ENCODE data around the gene GH2.
A peak's percentile ranks its signal among the peaks of the same experiment; 100 is the strongest.
"Not testable (repeated sequence)": the region's sequence is repeated elsewhere in the genome, so short reads cannot be mapped to it uniquely, and the experiment has no call there.

GH2 gene

GRCh38 chr17:63880706-63881105, 1.0 kb downstream of the GH2 start:
- H3K4me3 ChIP-seq = no peak overlapping the region
- no peak overlapping the region for H3K27ac ChIP-seq

DNA sequence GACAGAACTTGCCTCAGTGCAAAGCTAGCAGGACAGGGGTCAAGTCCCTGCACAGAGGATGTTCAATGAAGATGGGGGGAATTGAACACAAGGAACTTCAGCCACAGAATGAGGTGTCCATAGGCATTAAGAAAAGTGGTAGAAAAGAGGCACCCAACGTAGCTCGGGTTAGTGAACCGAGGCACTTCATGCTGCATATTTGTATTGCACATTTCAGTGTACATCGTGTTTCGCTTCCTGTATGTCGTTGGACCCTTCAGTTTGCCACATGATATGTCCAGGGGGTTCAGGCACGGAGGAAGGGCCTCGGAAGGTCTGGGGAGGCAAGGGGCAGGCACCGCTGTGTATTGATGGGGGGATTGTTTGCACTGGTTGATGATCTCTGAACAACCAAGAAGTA, 3.3 kb downstream of the GH2 start:
- H3K4me3 ChIP-seq, H3K27ac ChIP-seq: not testable (repeated sequence)

- H3K4me3 ChIP-seq, H3K27ac ChIP-seq: not testable (repeated sequence)
These were observed 7.1 kb downstream of the GH2 start for GRCh38 chr17:63874693-63875092.

GRCh38 chr17:63874061-63874626, 7.6 kb downstream of the GH2 start:
- not testable (repeated sequence) for H3K4me3 ChIP-seq, H3K27ac ChIP-seq

- not testable (repeated sequence) for H3K4me3 ChIP-seq, H3K27ac ChIP-seq
These were observed 8.2 kb downstream of the GH2 start, which contains the start of gene CSH2 for GRCh38 chr17:63873577-63873976. TSS of gene CSH2 (minus strand) at chr17:63873677. CDS start at chr17:63873614, 63 bp downstream.

GRCh38 chr17:63871646-63872365, 9.9 kb downstream of the GH2 start:
- not testable (repeated sequence) for H3K4me3 ChIP-seq, H3K27ac ChIP-seq

DNA sequence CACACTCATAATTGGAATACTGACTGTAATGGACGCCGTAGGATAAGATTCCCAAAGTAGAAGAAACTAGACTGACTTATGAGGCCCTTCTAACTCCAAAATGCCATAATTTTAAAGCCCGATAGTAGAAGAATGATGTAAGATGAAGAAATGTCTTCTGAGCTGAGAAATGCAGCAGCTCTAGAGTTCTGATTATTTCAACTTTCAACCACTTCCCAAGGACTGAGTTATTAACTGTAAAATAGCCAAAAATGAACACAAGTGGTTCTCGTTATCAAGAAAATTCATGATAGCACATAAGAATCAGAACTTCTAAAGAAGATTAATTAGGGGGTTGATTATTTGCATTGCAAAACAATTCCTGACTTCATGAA, 11.5 kb downstream of the GH2 start:
- not testable (repeated sequence) for H3K27ac ChIP-seq, H3K4me3 ChIP-seq

- not testable (repeated sequence) for H3K27ac ChIP-seq, H3K4me3 ChIP-seq
These were observed 12.1 kb downstream of the GH2 start for GRCh38 chr17:63869491-63870291.

DNA sequence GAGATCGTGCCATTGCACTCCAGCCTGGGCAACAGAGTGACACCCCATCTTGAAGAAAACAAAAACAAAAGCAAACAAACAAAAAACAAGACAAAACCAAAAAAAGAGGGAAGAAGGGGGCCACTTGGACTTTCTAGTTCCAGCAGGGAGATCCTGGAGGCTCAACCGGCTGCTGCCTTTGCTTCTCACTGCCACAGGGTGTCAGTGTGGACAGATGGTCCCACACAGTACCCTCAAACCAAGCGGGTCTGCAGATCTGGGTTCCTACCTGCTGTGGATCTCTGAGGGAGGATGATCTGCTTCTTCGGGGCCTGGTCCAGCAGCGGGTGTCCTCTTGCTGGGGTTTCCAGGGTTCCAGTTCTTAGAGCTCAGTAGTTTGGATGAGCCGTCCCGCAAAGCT, 15.1 kb downstream of the GH2 start:
- not testable (repeated sequence) for H3K27ac ChIP-seq, H3K4me3 ChIP-seq

DNA sequence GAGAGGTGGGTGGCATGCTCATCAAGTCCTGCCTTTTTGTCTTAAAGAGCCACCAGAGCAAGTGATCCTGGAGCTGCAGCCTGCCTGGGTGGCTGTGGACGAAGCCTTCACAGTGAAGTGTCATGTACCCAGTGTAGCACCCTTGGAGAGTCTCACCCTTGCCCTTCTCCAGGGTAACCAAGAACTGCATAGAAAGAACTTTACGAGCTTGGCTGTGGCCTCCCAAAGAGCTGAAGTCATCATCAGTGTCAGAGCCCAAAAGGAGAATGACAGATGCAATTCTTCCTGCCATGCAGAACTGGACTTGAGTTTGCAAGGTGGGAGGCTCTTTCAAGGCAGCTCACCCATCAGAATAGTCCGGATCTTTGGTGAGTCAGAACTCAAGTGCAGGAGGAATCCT, 22.5 kb downstream of the GH2 start:
- no peak overlapping the region for H3K27ac ChIP-seq
- H3K4me3 ChIP-seq = no peak overlapping the region

DNA sequence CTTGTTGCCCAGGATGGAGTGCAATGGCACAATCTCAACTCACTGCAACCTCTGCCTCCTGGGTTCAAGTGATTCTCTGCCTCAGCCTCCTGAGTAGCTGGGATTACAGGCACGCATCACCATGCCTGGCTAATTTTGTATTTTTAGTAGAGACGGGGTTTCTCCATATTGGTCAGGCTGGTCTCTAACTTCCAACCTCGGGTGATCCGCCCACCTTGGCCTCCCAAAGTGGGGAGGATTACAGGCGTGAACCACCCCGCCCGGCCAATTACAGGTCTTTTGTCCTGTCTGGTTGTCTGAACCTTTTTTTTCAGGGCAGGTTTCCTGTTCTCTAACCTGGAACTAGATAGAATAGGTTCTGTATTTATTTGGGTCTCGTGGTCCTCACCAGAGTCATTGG, 25.3 kb downstream of the GH2 start:
- not testable (repeated sequence) for H3K4me3 ChIP-seq, H3K27ac ChIP-seq

DNA sequence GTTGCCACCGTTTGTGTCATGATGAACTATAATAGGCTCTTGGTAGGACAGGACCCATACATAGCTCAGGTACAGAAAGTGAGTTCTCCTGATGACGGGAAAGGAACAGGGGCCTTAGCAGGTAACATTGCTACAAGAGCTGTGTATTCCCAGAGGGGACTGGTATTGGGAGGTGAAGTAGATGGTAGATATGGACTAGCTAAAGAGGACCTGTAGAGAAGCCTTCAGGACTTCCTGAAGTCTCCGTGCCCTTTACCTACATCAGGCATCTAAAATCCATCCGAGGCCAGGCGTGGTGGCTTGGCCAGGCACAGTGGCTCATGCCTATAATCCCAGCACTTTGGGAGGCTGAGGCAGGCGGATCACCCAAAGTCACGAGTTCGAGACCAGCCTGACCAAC, 26.6 kb downstream of the GH2 start:
- Histone ChIP-seq H3K27ac (no peak overlapping the region), H3K4me3 (no peak overlapping the region)

DNA sequence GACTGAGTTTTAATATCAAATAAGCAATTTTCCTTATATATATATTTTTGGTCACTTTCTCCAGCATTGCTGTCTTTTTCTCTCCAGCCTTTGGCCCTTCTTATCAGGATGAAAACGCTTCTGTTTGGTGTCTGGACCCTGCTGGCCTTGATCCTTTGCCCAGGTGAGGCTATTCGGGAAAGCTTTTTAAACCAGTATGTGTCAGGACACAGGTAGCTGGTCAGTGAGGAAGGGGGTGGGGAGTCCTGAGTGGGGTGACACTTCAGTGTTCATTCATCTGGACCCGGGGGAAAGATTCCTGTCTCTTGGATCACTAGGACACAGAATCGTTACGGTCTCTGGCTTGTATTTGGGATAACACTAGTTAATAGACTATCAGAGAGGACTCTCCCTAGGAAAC, 27.0 kb downstream of the GH2 start:
- Histone ChIP-seq H3K4me3 (no peak overlapping the region), H3K27ac (no peak overlapping the region)

- H3K27ac ChIP-seq = no peak overlapping the region
- no peak overlapping the region for H3K4me3 ChIP-seq
These were observed 28.5 kb downstream of the GH2 start for GRCh38 chr17:63853260-63853659.

GRCh38 chr17:63850401-63850800, 31.3 kb downstream of the GH2 start:
- no peak overlapping the region for H3K27ac ChIP-seq
- no peak overlapping the region for H3K4me3 ChIP-seq

GRCh38 chr17:63848834-63849689, 32.7 kb downstream of the GH2 start:
- H3K27ac ChIP-seq = peak overlapping the region in 18 of 21 experiments; percentile 39 to 84 (median 72)
- H3K4me3 ChIP-seq = peak overlapping the region in 6 of 7 experiments; percentile 4 to 24 (median 18)

GRCh38 chr17:63847525-63848249, 34.1 kb downstream of the GH2 start:
- Histone ChIP-seq H3K27ac (no peak overlapping the region), H3K4me3 (no peak overlapping the region)

- Histone ChIP-seq H3K4me3 (no peak overlapping the region), H3K27ac (no peak overlapping the region)
These were observed 36.2 kb downstream of the GH2 start for GRCh38 chr17:63845509-63845908.

DNA sequence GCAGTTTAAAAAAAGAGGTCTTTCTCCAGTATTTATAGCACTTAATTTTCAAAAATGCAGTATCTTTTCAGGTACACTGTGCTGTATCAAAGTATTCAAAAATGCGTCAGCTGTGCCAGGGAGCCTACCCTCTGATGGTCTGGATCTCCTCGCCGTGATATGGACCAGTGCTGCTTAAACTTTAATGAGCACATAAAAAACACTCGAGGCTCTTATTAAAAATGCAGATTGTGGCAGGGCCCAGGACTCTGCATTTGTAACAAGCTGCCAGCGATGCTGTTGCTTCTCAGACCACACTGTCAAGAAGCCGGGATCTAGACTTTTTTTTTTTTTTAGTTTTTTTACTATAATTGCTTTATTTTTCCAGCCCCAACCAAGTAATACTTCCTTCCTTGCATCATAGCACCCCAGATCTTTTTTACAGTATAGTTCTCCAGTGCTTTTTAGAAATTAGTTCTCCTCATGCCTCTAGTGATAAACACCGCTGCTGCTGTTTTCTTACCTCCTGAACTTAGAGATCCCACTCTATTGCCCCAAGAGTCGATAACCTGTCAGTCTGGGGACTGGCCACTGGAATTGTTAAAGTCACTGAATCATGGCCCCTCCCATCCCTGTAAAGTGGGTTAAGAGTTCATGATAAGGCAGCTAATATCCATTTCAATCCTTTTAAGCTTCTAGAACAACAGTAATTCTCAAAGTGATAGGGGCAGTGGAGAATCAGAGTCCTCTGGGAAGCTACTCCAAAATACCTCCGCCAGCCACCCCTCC, 37.6 kb downstream of the GH2 start:
- peak overlapping the region in 3 of 7 experiments; percentile 79 to 91 (median 87) for H3K4me3 ChIP-seq
- H3K27ac ChIP-seq = peak overlapping the region in 18 of 21 experiments; percentile 78 to 98 (median 92)

All from skin epidermis (tissue), 12 donors.